ENCODE results near the gene SCN8A. TPM values are rescaled to one million over a fixed set of nuclear protein-coding genes. Genes with fewer than 3 reads are reported as not detected.

SCN8A gene
- total and polyA plus RNA-seq, 2 experiments from 2014 or later: 4.6 to 23.9 TPM

DNA sequence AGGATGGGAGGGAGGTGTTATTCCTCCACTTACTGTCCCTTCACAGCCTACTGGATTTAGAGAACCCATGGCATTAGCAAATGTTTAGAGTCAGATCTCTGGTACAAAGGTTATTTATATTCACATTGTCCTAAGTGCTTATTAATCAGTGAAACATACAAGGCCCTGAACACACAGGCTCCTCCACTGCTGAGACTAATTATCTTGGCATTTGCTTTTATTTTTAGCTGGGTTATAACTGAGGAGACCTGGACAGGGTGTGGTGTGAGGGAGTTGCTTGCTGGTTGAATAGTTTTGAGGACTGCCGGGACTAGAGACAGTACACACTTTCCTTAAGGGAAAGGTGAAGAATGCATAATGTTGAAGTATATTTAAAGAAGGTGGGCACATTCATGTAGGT is 180.0 kb downstream of the SCN8A start:
- no peaks in the 10 kb centered on the region for H3K27me3 Mint-ChIP-seq (ENCODE audit: insufficient read depth, low read depth, poor library complexity)
- ATAC-seq (no peak), DNase-seq (ENCODE audit: low spot score) (no peak)
- Histone ChIP-seq H3K4me2 (no peak overlapping the region), H3K79me2 (replicated peaks; ENCODE audit: insufficient read depth) (no peaks in the 10 kb centered on the region), H3K4me1 (ENCODE audit: insufficient read depth) (no peaks in the 10 kb centered on the region), H2AFZ (no peak overlapping the region), H3K9me2 (ENCODE audit: insufficient read depth) (no peaks in the 10 kb centered on the region), H3K4me3 (no peak overlapping the region), H3K27ac (ENCODE audit: low read depth) (no peak overlapping the region), H3K27me3 (ENCODE audit: insufficient read depth) (no peaks in the 10 kb centered on the region), H3F3A (replicated peaks; ENCODE audit: low read depth) (no peaks in the 10 kb centered on the region), H3K36me3 (ENCODE audit: insufficient read depth) (peaks cover 5% of the 10 kb centered on the region), H4K20me1 (replicated peaks; ENCODE audit: insufficient read depth) (no peaks in the 10 kb centered on the region)
- no peak overlapping the region for H3K4me3 Mint-ChIP-seq
- H3K4me1 Mint-ChIP-seq: no peaks in the 10 kb centered on the region
- H3K9me3 Mint-ChIP-seq: no peaks in the 10 kb centered on the region; the same call in 2 of the 3 replicates
- TF ChIP-seq, protein P1, sequence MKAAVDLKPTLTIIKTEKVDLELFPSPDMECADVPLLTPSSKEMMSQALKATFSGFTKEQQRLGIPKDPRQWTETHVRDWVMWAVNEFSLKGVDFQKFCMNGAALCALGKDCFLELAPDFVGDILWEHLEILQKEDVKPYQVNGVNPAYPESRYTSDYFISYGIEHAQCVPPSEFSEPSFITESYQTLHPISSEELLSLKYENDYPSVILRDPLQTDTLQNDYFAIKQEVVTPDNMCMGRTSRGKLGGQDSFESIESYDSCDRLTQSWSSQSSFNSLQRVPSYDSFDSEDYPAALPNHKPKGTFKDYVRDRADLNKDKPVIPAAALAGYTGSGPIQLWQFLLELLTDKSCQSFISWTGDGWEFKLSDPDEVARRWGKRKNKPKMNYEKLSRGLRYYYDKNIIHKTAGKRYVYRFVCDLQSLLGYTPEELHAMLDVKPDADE (IDR thresholded peaks at IDR 0.05): no peak
- TF ChIP-seq, protein P2, sequence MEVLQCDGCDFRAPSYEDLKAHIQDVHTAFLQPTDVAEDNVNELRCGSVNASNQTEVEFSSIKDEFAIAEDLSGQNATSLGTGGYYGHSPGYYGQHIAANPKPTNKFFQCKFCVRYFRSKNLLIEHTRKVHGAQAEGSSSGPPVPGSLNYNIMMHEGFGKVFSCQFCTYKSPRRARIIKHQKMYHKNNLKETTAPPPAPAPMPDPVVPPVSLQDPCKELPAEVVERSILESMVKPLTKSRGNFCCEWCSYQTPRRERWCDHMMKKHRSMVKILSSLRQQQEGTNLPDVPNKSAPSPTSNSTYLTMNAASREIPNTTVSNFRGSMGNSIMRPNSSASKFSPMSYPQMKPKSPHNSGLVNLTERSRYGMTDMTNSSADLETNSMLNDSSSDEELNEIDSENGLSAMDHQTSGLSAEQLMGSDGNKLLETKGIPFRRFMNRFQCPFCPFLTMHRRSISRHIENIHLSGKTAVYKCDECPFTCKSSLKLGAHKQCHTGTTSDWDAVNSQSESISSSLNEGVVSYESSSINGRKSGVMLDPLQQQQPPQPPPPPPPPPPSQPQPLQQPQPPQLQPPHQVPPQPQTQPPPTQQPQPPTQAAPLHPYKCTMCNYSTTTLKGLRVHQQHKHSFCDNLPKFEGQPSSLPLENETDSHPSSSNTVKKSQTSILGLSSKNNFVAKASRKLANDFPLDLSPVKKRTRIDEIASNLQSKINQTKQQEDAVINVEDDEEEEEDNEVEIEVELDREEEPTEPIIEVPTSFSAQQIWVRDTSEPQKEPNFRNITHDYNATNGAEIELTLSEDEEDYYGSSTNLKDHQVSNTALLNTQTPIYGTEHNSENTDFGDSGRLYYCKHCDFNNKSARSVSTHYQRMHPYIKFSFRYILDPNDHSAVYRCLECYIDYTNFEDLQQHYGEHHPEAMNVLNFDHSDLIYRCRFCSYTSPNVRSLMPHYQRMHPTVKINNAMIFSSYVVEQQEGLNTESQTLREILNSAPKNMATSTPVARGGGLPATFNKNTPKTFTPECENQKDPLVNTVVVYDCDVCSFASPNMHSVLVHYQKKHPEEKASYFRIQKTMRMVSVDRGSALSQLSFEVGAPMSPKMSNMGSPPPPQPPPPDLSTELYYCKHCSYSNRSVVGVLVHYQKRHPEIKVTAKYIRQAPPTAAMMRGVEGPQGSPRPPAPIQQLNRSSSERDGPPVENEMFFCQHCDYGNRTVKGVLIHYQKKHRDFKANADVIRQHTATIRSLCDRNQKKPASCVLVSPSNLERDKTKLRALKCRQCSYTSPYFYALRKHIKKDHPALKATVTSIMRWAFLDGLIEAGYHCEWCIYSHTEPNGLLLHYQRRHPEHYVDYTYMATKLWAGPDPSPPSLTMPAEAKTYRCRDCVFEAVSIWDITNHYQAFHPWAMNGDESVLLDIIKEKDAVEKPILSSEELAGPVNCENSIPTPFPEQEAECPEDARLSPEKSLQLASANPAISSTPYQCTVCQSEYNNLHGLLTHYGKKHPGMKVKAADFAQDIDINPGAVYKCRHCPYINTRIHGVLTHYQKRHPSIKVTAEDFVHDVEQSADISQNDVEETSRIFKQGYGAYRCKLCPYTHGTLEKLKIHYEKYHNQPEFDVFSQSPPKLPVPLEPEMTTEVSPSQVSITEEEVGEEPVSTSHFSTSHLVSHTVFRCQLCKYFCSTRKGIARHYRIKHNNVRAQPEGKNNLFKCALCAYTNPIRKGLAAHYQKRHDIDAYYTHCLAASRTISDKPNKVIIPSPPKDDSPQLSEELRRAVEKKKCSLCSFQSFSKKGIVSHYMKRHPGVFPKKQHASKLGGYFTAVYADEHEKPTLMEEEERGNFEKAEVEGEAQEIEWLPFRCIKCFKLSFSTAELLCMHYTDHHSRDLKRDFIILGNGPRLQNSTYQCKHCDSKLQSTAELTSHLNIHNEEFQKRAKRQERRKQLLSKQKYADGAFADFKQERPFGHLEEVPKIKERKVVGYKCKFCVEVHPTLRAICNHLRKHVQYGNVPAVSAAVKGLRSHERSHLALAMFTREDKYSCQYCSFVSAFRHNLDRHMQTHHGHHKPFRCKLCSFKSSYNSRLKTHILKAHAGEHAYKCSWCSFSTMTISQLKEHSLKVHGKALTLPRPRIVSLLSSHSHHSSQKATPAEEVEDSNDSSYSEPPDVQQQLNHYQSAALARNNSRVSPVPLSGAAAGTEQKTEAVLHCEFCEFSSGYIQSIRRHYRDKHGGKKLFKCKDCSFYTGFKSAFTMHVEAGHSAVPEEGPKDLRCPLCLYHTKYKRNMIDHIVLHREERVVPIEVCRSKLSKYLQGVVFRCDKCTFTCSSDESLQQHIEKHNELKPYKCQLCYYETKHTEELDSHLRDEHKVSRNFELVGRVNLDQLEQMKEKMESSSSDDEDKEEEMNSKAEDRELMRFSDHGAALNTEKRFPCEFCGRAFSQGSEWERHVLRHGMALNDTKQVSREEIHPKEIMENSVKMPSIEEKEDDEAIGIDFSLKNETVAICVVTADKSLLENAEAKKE (CRISPR knock-in tag; IDR thresholded peaks at IDR 0.05): no peak
- TF ChIP-seq STAT1 (IDR thresholded peaks at IDR 0.05; ENCODE audit: unreplicated experiment): no peak
- no peak for TF ChIP-seq CREB1 (CRISPR knock-in tag; IDR thresholded peaks at IDR 0.05; ENCODE audit: low read depth)
- TF ChIP-seq NANOG (IDR thresholded peaks at IDR 0.05; ENCODE audit: borderline replicate concordance): no peak
- TF ChIP-seq ZNF114 (CRISPR knock-in tag; IDR thresholded peaks at IDR 0.05): no peak
- TF ChIP-seq ZNF331 (CRISPR knock-in tag; IDR thresholded peaks at IDR 0.05; ENCODE audit: low read depth): no peak
- no peak for TF ChIP-seq JUNB (IDR thresholded peaks at IDR 0.05; ENCODE audit: unreplicated experiment)
- TF ChIP-seq, protein P3, sequence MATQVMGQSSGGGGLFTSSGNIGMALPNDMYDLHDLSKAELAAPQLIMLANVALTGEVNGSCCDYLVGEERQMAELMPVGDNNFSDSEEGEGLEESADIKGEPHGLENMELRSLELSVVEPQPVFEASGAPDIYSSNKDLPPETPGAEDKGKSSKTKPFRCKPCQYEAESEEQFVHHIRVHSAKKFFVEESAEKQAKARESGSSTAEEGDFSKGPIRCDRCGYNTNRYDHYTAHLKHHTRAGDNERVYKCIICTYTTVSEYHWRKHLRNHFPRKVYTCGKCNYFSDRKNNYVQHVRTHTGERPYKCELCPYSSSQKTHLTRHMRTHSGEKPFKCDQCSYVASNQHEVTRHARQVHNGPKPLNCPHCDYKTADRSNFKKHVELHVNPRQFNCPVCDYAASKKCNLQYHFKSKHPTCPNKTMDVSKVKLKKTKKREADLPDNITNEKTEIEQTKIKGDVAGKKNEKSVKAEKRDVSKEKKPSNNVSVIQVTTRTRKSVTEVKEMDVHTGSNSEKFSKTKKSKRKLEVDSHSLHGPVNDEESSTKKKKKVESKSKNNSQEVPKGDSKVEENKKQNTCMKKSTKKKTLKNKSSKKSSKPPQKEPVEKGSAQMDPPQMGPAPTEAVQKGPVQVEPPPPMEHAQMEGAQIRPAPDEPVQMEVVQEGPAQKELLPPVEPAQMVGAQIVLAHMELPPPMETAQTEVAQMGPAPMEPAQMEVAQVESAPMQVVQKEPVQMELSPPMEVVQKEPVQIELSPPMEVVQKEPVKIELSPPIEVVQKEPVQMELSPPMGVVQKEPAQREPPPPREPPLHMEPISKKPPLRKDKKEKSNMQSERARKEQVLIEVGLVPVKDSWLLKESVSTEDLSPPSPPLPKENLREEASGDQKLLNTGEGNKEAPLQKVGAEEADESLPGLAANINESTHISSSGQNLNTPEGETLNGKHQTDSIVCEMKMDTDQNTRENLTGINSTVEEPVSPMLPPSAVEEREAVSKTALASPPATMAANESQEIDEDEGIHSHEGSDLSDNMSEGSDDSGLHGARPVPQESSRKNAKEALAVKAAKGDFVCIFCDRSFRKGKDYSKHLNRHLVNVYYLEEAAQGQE (IDR thresholded peaks at IDR 0.05; ENCODE audit: unreplicated experiment): no peak
- no peak for TF ChIP-seq EZH2 (IDR thresholded peaks at IDR 0.05; ENCODE audit: low read depth, unreplicated experiment)
- TF ChIP-seq POLR2AphosphoS5 (IDR thresholded peaks at IDR 0.05; ENCODE audit: low read depth): no peak
- no peak for TF ChIP-seq EZH2phosphoT487 (IDR thresholded peaks at IDR 0.05; ENCODE audit: unreplicated experiment)
- TF ChIP-seq, protein P4, sequence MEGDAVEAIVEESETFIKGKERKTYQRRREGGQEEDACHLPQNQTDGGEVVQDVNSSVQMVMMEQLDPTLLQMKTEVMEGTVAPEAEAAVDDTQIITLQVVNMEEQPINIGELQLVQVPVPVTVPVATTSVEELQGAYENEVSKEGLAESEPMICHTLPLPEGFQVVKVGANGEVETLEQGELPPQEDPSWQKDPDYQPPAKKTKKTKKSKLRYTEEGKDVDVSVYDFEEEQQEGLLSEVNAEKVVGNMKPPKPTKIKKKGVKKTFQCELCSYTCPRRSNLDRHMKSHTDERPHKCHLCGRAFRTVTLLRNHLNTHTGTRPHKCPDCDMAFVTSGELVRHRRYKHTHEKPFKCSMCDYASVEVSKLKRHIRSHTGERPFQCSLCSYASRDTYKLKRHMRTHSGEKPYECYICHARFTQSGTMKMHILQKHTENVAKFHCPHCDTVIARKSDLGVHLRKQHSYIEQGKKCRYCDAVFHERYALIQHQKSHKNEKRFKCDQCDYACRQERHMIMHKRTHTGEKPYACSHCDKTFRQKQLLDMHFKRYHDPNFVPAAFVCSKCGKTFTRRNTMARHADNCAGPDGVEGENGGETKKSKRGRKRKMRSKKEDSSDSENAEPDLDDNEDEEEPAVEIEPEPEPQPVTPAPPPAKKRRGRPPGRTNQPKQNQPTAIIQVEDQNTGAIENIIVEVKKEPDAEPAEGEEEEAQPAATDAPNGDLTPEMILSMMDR (conservative IDR thresholded peaks at IDR 0.05; ENCODE audit: low read depth in 2 of 2): no peak
- H3K36me3 Mint-ChIP-seq (ENCODE audit: low read depth): peaks cover 54% of the 10 kb centered on the region
- no peak overlapping the region for H3K27ac Mint-ChIP-seq

Data from GM23338 (cell line).